Stomach (tissue), 4 donors: ENCODE data around the gene GPR180.

Experiments used
- POLR2A ChIP-seq, 4 donors: fragments of 450-650 bp; IDR thresholded peaks; one replicate each; pipeline ENCODE4 v1.6.1; 2016; ENCODE audit warnings: antibody characterized with exemption in 4 of 4, control low read depth in 2 of 4, mild to moderate bottlenecking in 1 of 4, moderate library complexity in 1 of 4
- TF ChIP-seq, protein P1 (sequence below), 7 experiments: fragments of 450-650 bp in 4 of 7; fragments of 200-600 bp in 3 of 7; sonication (generic) in 3 of 7; IDR thresholded peaks; one replicate each; pipeline ENCODE4 v1.5.1; 2016 to 2019; ENCODE audit warnings: antibody characterized with exemption in 7 of 7, control low read depth in 2 of 7, mild to moderate bottlenecking in 1 of 7

DNA sequence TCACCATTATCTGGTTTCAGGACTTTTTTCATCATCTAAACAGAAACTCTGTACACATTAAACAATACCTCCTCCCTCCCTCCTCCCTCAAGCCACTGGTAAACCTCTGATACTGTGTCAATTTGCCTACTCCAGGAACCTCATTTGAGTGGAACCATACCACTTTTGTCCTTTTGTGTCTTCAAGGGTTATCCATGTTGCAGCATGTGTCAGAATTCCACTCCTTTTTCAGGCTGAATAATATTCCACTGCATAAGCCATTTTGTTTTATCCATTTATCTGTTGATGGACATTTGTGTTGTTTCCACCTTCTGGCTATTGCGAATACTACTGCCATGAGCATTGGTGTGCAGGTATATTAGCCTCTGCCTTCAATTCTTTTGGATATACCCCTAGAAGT, 33.2 kb upstream of the GPR180 start:
- TF ChIP-seq, protein P1, sequence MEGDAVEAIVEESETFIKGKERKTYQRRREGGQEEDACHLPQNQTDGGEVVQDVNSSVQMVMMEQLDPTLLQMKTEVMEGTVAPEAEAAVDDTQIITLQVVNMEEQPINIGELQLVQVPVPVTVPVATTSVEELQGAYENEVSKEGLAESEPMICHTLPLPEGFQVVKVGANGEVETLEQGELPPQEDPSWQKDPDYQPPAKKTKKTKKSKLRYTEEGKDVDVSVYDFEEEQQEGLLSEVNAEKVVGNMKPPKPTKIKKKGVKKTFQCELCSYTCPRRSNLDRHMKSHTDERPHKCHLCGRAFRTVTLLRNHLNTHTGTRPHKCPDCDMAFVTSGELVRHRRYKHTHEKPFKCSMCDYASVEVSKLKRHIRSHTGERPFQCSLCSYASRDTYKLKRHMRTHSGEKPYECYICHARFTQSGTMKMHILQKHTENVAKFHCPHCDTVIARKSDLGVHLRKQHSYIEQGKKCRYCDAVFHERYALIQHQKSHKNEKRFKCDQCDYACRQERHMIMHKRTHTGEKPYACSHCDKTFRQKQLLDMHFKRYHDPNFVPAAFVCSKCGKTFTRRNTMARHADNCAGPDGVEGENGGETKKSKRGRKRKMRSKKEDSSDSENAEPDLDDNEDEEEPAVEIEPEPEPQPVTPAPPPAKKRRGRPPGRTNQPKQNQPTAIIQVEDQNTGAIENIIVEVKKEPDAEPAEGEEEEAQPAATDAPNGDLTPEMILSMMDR (IDR thresholded peaks at IDR 0.05) = no peak
- no peak for TF ChIP-seq POLR2A (IDR thresholded peaks at IDR 0.05)
